Colonic mucosa (tissue), 4 donors: ENCODE data around the gene FBXL5. TPM values are rescaled to one million over a fixed set of nuclear protein-coding genes. Genes with fewer than 3 reads are reported as not detected.

Source experiments
- DNase-seq: peaks from one replicate; pipeline ENCODE4 v3.0.0-alpha.2; 2020
- H3K27ac ChIP-seq: fragments of 200-600 bp; one replicate; pipeline ENCODE4 v1.8.0; 2021
- H3K27me3 ChIP-seq: fragments of 200-600 bp; one replicate; pipeline ENCODE4 v1.8.0; 2021
- H3K36me3 ChIP-seq: fragments of 200-600 bp; one replicate; pipeline ENCODE4 v1.8.0; 2021
- H3K4me1 ChIP-seq: fragments of 200-600 bp; one replicate; pipeline ENCODE4 v1.8.0; 2021; ENCODE audit warnings: mild to moderate bottlenecking
- H3K4me3 ChIP-seq: fragments of 200-600 bp; one replicate; pipeline ENCODE4 v1.8.0; 2021
- H3K9ac ChIP-seq, 2 donors: one replicate each; pipeline ENCODE4 v1.7.0; 2013; ENCODE audit warnings: control low read depth in 2 of 2, low read depth in 2 of 2, low read length in 2 of 2
- H3K9me3 ChIP-seq: fragments of 200-600 bp; one replicate; pipeline ENCODE4 v1.8.0; 2021
- CTCF ChIP-seq: fragments of 200-600 bp; IDR thresholded peaks from one replicate; pipeline ENCODE4 v1.8.0; 2022; ENCODE audit warnings: antibody characterized with exemption, mild to moderate bottlenecking
- intact Hi-C: fragments of 100-400 bp; cut with DNase I; formaldehyde crosslinking; loops from one replicate; pipeline ENCODE4 v1.14.1; 2022
- total RNA-seq, 2 donors: library from RNA; stranded (reverse); fragmentation: NEBNext Ultra II Directional in 1 of 2; extraction: Animal tissue kit (Norgen Biotek cat#: 25700) in 1 of 2; gene quantifications; one replicate each; pipeline ENCODE4 v1.2.1, GENCODE V29; 2021
- donor health status: healthy.
- donor health status: DM: no; HTN: no; CAD: no.
- donor health status: DM: no; HTN: no; CAD: no.

The FBXL5 gene
- total RNA-seq, 2 donors from 2014 or later, result 43.4 to 52.1 TPM

DNA sequence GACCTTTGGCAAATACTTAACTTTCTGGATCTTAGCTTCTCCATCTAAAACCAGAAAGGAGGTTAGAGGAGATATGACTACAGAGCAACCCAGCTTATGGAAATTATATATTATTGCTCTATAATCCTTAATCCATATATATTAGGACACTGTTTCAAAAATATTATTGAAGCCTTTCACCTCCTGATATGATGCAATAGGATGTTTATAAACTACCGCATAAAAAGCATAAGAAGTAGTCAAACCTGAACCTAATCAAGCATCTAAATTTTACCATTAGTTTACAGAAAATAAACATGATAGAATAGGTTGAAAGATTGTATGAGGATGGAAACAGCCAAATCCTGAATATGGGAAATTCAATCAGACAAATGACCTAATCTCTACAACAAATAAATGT is 20.9 kb upstream of the FBXL5 start:
- Histone ChIP-seq H3K36me3 (no peaks in the 10 kb centered on the region), H3K27me3 (no peaks in the 10 kb centered on the region), H3K9ac (no peak overlapping the region), H3K4me3 (no peak overlapping the region), H3K27ac (no peak overlapping the region), H3K9me3 (no peaks in the 10 kb centered on the region), H3K4me1 (no peaks in the 10 kb centered on the region)
- intact Hi-C loops, result no loop called here
- TF ChIP-seq CTCF, result no peak
- DNase-seq, result no peak

DNA sequence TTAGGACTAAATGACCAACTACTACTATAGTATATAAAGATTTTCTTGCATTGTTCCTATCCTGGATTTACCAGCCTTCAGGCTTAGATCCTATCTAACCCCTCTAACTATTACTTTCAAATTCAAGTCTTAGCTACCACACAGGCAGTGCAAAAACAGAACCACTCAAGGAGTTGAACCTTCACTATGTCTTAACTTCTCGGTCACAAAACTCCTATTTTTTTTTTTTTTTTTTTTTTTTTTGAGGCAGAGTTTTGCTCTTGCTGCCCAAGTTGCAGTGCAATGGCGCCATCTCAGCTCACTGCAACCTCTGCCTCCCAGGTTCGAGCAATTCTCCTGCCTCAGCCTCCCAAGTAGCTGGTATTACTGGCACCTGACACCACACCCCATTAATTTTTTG is 20.2 kb upstream of the FBXL5 start:
- Histone ChIP-seq H3K4me1 (no peaks in the 10 kb centered on the region), H3K27ac (no peak overlapping the region), H3K4me3 (no peak overlapping the region), H3K36me3 (no peaks in the 10 kb centered on the region), H3K9ac (no peak overlapping the region), H3K27me3 (no peaks in the 10 kb centered on the region), H3K9me3 (no peaks in the 10 kb centered on the region)
- intact Hi-C loops, result no loop called here
- DNase-seq, result no peak
- no peak for TF ChIP-seq CTCF

DNA sequence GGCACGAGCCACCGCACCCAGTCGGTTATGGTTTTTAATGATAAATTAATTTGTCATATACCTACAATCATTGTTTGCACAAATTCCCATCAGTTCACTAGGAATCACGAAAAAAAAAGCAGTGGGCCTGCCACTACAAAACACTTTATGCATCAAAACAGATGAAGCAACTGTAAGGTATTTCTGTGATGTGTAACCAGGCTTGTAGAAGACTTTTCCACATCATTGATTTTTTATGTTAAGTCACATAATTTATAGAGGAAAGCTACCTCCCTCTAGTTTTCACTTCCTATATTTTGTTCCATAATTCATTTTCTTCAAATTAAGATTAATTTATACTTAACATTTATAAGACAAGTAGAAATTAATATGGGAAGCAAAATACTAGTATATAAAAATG is 19.8 kb upstream of the FBXL5 start:
- Histone ChIP-seq H3K4me3 (no peak overlapping the region), H3K9me3 (no peaks in the 10 kb centered on the region), H3K9ac (no peak overlapping the region), H3K36me3 (no peaks in the 10 kb centered on the region), H3K4me1 (no peaks in the 10 kb centered on the region), H3K27ac (no peak overlapping the region), H3K27me3 (no peaks in the 10 kb centered on the region)
- TF ChIP-seq CTCF, result no peak
- intact Hi-C loops, result no loop called here
- no peak for DNase-seq

DNA sequence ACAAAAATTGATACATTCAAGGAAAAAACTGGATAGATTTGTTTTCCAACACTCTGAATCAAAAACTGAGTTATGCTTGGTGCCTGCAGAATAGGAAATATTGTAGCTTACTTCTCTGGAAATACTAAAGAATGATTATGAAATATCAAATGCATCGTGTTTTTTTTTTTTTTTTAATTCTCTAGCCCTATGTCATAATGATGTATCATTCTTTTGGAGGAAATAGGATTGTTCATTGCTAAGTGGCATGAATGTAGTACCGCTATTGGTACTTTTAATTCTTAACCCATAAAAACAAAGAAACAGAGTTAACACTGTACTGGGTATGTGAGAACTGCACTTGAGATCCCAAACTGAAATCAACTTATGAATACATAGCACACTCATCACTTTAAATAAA is 18.9 kb upstream of the FBXL5 start:
- Histone ChIP-seq H3K4me1 (no peaks in the 10 kb centered on the region), H3K9ac (no peak overlapping the region), H3K27me3 (no peaks in the 10 kb centered on the region), H3K27ac (no peak overlapping the region), H3K9me3 (no peaks in the 10 kb centered on the region), H3K36me3 (no peaks in the 10 kb centered on the region), H3K4me3 (no peak overlapping the region)
- intact Hi-C loops, result no loop called here
- TF ChIP-seq CTCF, result no peak
- no peak for DNase-seq

- no peak for DNase-seq
Observed at GRCh38 chr4:15673337-15673736, 18.2 kb upstream of the FBXL5 start.

More at GRCh38 chr4:15673337-15673736, 18.2 kb upstream of the FBXL5 start:
- Histone ChIP-seq H3K4me1 (no peaks in the 10 kb centered on the region), H3K36me3 (no peaks in the 10 kb centered on the region), H3K27ac (no peak overlapping the region), H3K9me3 (no peaks in the 10 kb centered on the region), H3K9ac (no peak overlapping the region), H3K4me3 (no peak overlapping the region), H3K27me3 (no peaks in the 10 kb centered on the region)
- no peak for TF ChIP-seq CTCF
- intact Hi-C loops, result no loop called here
